Measurements from ENCODE around the gene WNT3A.

WNT3A gene

DNA sequence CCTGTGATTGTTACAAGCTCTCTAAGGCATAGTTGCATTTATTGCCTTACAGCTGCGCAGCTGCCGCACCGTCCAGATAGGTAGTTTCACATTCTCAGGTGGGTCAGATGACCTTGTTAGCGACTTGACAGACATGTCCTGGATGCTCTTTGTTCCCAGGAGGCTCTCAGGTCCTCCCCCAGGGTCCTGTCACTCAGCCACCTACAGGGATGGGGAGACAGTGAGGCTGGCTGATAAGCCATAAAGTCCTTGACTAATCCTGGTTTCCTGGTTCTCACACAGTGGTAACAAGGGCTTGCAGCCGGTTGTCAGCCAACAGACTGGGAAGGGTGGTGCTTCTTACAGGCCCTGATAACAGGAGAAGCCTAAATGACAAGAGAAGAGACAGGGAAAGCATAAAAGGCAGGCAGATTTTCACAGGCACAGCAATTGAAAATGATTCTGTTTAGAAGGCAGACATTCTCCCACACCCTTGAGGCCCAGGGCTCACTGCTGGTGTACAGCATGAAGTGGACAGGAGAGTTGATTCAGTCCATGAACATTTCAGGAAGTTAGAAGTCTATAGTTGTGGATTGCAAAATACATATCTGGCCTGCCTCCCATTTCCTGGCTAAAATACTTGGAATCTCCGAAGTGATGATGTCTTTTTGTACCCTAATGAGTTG is 78.6 kb downstream of the WNT3A start:
- peak; percentile 43 for DNase-seq (ENCODE audit: low read depth)
- TF ChIP-seq MYC (IDR thresholded peaks at IDR 0.05; ENCODE audit: low read depth, low read length): no peak
- TF ChIP-seq POLR2A (IDR thresholded peaks at IDR 0.05; ENCODE audit: extremely low read depth, insufficient read length): no peak
- TF ChIP-seq, protein P1, sequence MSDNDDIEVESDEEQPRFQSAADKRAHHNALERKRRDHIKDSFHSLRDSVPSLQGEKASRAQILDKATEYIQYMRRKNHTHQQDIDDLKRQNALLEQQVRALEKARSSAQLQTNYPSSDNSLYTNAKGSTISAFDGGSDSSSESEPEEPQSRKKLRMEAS (IDR thresholded peaks at IDR 0.05; ENCODE audit: low read depth, low read length): no peak
- TF ChIP-seq, protein P2, sequence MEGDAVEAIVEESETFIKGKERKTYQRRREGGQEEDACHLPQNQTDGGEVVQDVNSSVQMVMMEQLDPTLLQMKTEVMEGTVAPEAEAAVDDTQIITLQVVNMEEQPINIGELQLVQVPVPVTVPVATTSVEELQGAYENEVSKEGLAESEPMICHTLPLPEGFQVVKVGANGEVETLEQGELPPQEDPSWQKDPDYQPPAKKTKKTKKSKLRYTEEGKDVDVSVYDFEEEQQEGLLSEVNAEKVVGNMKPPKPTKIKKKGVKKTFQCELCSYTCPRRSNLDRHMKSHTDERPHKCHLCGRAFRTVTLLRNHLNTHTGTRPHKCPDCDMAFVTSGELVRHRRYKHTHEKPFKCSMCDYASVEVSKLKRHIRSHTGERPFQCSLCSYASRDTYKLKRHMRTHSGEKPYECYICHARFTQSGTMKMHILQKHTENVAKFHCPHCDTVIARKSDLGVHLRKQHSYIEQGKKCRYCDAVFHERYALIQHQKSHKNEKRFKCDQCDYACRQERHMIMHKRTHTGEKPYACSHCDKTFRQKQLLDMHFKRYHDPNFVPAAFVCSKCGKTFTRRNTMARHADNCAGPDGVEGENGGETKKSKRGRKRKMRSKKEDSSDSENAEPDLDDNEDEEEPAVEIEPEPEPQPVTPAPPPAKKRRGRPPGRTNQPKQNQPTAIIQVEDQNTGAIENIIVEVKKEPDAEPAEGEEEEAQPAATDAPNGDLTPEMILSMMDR (IDR thresholded peaks at IDR 0.05; ENCODE audit: low read depth, low read length): no peak
- peak overlapping the region; percentile 96 for H3K4me3 ChIP-seq (ENCODE audit: low read depth, low read length)

DNA sequence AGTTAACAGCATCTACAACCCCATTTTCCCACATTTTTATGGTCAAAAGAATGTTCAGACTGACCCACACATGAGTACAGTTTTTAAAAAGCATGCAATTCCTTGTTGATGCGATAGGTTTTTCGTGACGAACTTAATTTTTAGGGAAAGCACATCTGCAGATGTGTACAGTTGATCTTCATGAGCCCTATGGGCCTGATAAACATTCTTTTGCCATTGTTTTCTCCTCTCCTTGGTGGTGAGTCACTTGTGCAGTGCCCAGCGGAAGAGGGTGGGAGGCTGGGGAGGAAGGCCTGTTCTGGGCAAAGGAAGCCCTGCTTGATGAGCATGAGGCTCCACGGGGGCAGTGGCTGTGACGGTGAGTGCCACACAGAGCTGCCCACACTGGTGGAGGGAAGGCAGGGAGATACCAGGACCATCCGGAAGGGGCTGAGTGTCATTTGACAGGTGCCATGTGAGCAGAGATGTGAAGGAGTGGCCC is 81.0 kb downstream of the WNT3A start:
- DNase-seq (ENCODE audit: low read depth): peak; percentile 86
- H3K4me3 ChIP-seq (ENCODE audit: low read depth, low read length): peak overlapping the region; percentile 29
- TF ChIP-seq, protein P1 (IDR thresholded peaks at IDR 0.05; ENCODE audit: low read depth, low read length): no peak
- TF ChIP-seq MYC (IDR thresholded peaks at IDR 0.05; ENCODE audit: low read depth, low read length) (no peak), POLR2A (IDR thresholded peaks at IDR 0.05; ENCODE audit: extremely low read depth, insufficient read length) (no peak)
- TF ChIP-seq, protein P2 (IDR thresholded peaks at IDR 0.05; ENCODE audit: low read depth, low read length): no peak

DNA sequence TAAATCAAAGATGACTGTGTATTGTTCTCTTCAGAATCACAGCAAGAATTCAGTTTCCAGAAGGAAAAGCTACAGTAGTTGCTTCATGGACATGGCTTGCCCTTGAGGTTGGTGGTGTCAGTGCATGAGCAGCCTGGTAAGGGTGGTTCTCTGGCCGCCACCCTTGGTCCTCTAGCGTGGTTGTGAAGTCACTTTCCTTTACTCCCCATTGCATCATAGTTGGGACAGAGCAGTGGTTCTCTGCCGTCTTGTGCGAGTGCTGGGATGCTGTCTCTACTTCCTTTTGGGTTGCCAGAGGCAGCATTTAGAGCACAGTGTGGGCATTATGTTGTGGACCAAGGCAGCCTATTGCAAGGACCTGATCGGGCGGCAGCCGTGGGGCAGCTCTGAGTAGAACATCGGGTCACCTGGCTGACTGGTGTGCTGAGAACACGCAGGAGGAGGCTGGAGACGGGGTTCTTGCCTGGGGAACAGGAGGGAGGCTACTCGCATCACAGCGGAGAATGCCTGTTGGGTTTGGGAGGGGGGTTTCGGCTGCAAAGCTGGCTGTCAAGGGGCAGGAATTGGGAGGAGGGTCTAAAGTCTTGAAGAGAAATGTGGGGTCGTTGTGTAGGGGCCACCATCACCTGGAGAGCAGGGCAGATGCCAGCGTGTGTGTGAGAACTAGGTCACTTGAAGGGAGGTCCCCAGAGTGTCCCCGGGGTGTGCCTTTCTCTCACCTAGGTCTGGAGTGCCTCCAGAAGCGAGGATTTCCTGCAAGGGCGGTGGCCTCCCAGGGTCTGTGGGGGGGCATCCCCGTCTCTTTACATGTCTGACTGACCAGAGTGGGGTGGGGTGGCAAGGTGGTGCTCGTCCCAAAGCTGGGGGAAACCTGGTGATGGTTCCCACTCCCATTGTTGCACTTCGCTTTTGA is 82.0 kb downstream of the WNT3A start:
- H3K4me3 ChIP-seq (ENCODE audit: low read depth, low read length): peak overlapping the region; percentile 29
- TF ChIP-seq, protein P2 (IDR thresholded peaks at IDR 0.05; ENCODE audit: low read depth, low read length): no peak
- TF ChIP-seq MYC (IDR thresholded peaks at IDR 0.05; ENCODE audit: low read depth, low read length): no peak
- TF ChIP-seq POLR2A (IDR thresholded peaks at IDR 0.05; ENCODE audit: extremely low read depth, insufficient read length): no peak
- TF ChIP-seq, protein P1 (IDR thresholded peaks at IDR 0.05; ENCODE audit: low read depth, low read length): no peak
- peak; percentile 81 for DNase-seq (ENCODE audit: low read depth)

DNA sequence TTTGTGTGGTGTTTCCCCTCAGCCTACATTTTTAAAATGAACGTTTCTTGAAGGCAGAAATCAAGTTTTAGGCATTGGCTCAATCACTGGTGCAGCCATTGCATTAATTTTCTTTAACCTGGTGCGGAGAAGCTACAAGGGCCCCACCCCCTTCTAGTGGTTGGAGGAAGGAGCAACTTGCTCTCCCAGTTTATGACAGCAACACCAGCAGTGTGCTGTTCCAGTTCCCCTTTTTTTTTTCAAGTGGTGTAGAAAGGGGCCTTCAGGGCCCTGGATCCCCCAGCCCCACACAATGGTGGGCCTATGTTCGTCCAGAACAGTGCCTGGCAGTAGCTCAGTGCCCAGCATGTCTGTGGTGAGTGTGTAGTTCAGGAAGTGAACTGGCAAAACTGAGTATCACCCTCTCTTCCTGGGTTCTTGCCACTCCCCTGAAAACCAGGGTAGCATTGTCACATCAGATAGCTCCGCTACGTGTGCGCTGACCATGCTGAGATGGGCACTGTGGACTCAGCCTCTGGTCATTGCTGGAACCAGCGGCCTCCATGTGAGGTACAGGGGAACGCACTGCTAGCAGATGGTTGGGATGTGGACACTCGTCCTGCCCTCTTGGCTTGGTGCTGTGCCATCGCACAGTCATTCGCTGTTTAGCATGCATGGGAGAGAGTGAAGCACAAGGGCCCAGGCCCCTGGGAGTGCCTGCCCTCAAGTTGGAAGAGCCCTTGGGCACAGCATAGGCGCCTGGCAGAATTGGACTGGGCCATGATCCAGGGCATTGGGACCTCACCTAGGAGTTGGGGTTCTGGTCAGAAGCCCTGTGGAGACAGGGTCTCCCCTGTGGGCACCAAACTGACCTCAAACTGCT is 83.0 kb downstream of the WNT3A start:
- TF ChIP-seq POLR2A (IDR thresholded peaks at IDR 0.05; ENCODE audit: extremely low read depth, insufficient read length) (no peak), MYC (IDR thresholded peaks at IDR 0.05; ENCODE audit: low read depth, low read length) (no peak; the same call in 1 of the 2 replicates)
- TF ChIP-seq, protein P2 (IDR thresholded peaks at IDR 0.05; ENCODE audit: low read depth, low read length): no peak
- TF ChIP-seq, protein P1 (IDR thresholded peaks at IDR 0.05; ENCODE audit: low read depth, low read length): no peak
- peak overlapping the region; percentile 13 for H3K4me3 ChIP-seq (ENCODE audit: low read depth, low read length)
- peak; percentile 81 for DNase-seq (ENCODE audit: low read depth)

DNA sequence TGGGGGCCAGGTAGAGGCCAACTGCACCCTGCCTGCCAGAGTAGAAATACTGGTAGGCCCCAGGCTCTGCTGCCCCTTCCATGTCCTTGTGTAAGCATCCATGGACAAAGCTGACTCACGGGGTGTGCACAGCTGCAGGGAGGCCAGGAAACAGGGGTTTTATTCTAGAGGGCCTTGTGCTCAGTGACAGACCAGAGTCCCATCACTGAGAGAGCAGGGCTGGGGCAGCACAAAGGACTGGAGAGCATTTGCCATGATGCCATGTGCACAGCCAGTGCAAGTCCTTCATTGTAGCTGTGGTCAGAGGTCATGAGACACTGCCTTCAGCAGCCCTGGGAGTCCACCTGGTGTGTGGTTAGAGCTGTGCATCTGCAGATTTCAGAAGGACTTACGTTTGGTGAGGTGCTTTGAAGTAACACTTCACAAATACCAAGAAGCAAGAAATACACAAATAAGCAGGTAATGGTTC is 83.8 kb downstream of the WNT3A start:
- H3K4me3 ChIP-seq (ENCODE audit: low read depth, low read length): no peak overlapping the region
- no peak for DNase-seq (ENCODE audit: low read depth)
- TF ChIP-seq, protein P1 (IDR thresholded peaks at IDR 0.05; ENCODE audit: low read depth, low read length): no peak
- TF ChIP-seq MYC (IDR thresholded peaks at IDR 0.05; ENCODE audit: low read depth, low read length) (no peak), POLR2A (IDR thresholded peaks at IDR 0.05; ENCODE audit: extremely low read depth, insufficient read length) (no peak)
- TF ChIP-seq, protein P2 (IDR thresholded peaks at IDR 0.05; ENCODE audit: low read depth, low read length): no peak

Measured in NB4 (cell line).